Renal cortical epithelial cell (primary cell): Measurements from ENCODE around the gene PAM. TPM values are rescaled to one million over a fixed set of nuclear protein-coding genes. Genes with fewer than 3 reads are reported as not detected.
"Not testable (repeated sequence)": the region's sequence is repeated elsewhere in the genome, so short reads cannot be mapped to it uniquely, and the experiment has no call there.

ENCODE experiments used
- DNase-seq: peaks from one replicate; pipeline ENCODE4 v3.0.0-alpha.2; 2011; ENCODE audit warnings: low read depth
- total RNA-seq: library from RNA; depleted of rRNA; stranded (reverse); fragments of >200 nt; gene quantifications from 2 replicates; pipeline ENCODE4 v1.2.3, GENCODE V29; 2014

The PAM gene
- total RNA-seq, 1 donor from 2014 or later = 963 TPM

- DNase-seq = no peak
These were observed 244.1 kb downstream of the PAM start for GRCh38 chr5:102999191-102999590.

- not testable (repeated sequence) for DNase-seq
These were observed 244.5 kb downstream of the PAM start for GRCh38 chr5:102999621-103000020.

- DNase-seq = no peak
These were observed 245.0 kb downstream of the PAM start for GRCh38 chr5:103000089-103000488.

GRCh38 chr5:103003872-103004271 is 248.8 kb downstream of the PAM start:
- DNase-seq = no peak

- DNase-seq = no peak
These were observed 250.2 kb downstream of the PAM start for GRCh38 chr5:103005276-103005675.

GRCh38 chr5:103006921-103007320 is 251.8 kb downstream of the PAM start:
- no peak for DNase-seq

GRCh38 chr5:103010168-103010567 is 255.1 kb downstream of the PAM start:
- DNase-seq = no peak

GRCh38 chr5:103013933-103014552 is 258.9 kb downstream of the PAM start:
- peak; percentile 50 for DNase-seq

GRCh38 chr5:103014983-103015382 is 259.9 kb downstream of the PAM start:
- DNase-seq = peak; percentile 18

GRCh38 chr5:103016167-103016566 is 261.1 kb downstream of the PAM start:
- no peak for DNase-seq

- no peak for DNase-seq
These were observed 264.7 kb downstream of the PAM start for GRCh38 chr5:103019804-103020203.

GRCh38 chr5:103021314-103021713 is 266.2 kb downstream of the PAM start:
- DNase-seq = peak; percentile 75

- DNase-seq = no peak
These were observed 272.2 kb downstream of the PAM start for GRCh38 chr5:103027267-103027666.

GRCh38 chr5:103031607-103032006 is 276.5 kb downstream of the PAM start:
- no peak for DNase-seq

- DNase-seq = no peak
These were observed 278.6 kb downstream of the PAM start for GRCh38 chr5:103033696-103034095.

GRCh38 chr5:103034662-103035392 is 279.7 kb downstream of the PAM start:
- no peak for DNase-seq

GRCh38 chr5:103035701-103036100 is 280.6 kb downstream of the PAM start:
- no peak for DNase-seq

GRCh38 chr5:103036601-103037000 is 281.5 kb downstream of the PAM start:
- no peak for DNase-seq

GRCh38 chr5:103037673-103038455 is 282.8 kb downstream of the PAM start:
- DNase-seq = no peak

- DNase-seq = peak; percentile 67
These were observed 286.1 kb downstream of the PAM start for GRCh38 chr5:103041071-103041676.

- not testable (repeated sequence) for DNase-seq
These were observed 291.6 kb downstream of the PAM start for GRCh38 chr5:103046706-103047105.
